Stomach (tissue), 9 donors: ENCODE measurements around the gene NKG7. TPM values are rescaled to one million over a fixed set of nuclear protein-coding genes. Genes with fewer than 3 reads are reported as not detected.
"Not testable (repeated sequence)": the region's sequence is repeated elsewhere in the genome, so short reads cannot be mapped to it uniquely, and the experiment has no call there.

Source experiments
- DNase-seq, 2 donors: peaks; one replicate each; pipeline versions ENCODE4 v3.0.0 to v3.0.0-alpha.2; 2013 to 2019
- H3K27ac ChIP-seq, 5 donors: fragments of 200-600 bp in 4 of 5; sonication (generic) in 4 of 5; one replicate each; pipeline ENCODE4 v1.5.1; 2013 to 2019; ENCODE audit warnings: mild to moderate bottlenecking in 1 of 5, moderate library complexity in 1 of 5
- H3K27me3 ChIP-seq, 3 donors: fragments of 200-600 bp; sonication (generic); one replicate each; pipeline ENCODE4 v1.5.1; 2017 to 2019; ENCODE audit warnings: mixed run types in 1 of 3
- H3K36me3 ChIP-seq, 4 donors: fragments of 200-600 bp; sonication (generic); 1 replicate in 3 of 4; 2 replicates in 1 of 4; pipeline ENCODE4 v1.5.1; 2016 to 2019
- H3K4me1 ChIP-seq, 4 donors: fragments of 200-600 bp; sonication (generic); one replicate each; pipeline ENCODE4 v1.5.1; 2016 to 2019
- H3K4me3 ChIP-seq, 4 donors: fragments of 200-600 bp; sonication (generic) in 3 of 4; one replicate each; pipeline ENCODE4 v1.5.1; 2016 to 2019; ENCODE audit warnings: mild to moderate bottlenecking in 1 of 4
- H3K9me3 ChIP-seq, 4 donors: fragments of 200-600 bp; sonication (generic); one replicate each; pipeline ENCODE4 v1.5.1; 2016 to 2019
- CTCF ChIP-seq, 7 experiments: fragments of 450-650 bp in 4 of 7; fragments of 200-600 bp in 3 of 7; sonication (generic) in 3 of 7; IDR thresholded peaks; one replicate each; pipeline ENCODE4 v1.5.1; 2016 to 2019; ENCODE audit warnings: antibody characterized with exemption in 7 of 7, control low read depth in 2 of 7, mild to moderate bottlenecking in 1 of 7
- EP300 ChIP-seq: sonication (generic); formaldehyde crosslinking; IDR thresholded peaks from one replicate; pipeline ENCODE4 v1.6.1; 2017; ENCODE audit warnings: antibody characterized with exemption
- POLR2A ChIP-seq, 4 donors: fragments of 450-650 bp; IDR thresholded peaks; one replicate each; pipeline ENCODE4 v1.6.1; 2016; ENCODE audit warnings: antibody characterized with exemption in 4 of 4, control low read depth in 2 of 4, mild to moderate bottlenecking in 1 of 4, moderate library complexity in 1 of 4
- POLR2AphosphoS5 ChIP-seq, 3 donors: sonication (generic); formaldehyde crosslinking; IDR thresholded peaks; one replicate each; pipeline ENCODE4 v1.6.1; 2016; ENCODE audit warnings: antibody characterized with exemption in 3 of 3
- WGBS, 5 donors: extraction: QIAGEN DNeasy Blood & Tissue Kit in 3 of 5; methylation state at CpG; one replicate each; pipeline versions ENCODE4 v1.1.5 to v1.1.7; 2013 to 2018; 5-methylcytosine and 5-hydroxymethylcytosine counted together
- intact Hi-C: fragments of 100-400 bp; cut with DNase I; formaldehyde crosslinking; loops from one replicate; pipeline ENCODE4 v1.15.1; 2023; ENCODE audit warnings: low total_unique reads
- polyA plus RNA-seq, 3 donors: library from polyadenylated mRNA; stranded (reverse); fragments of 200-250 nt; gene quantifications; one replicate each; pipeline ENCODE4 v1.2.3, GENCODE V29; 2013
- total RNA-seq, 5 donors: library from RNA; depleted of rRNA; stranded (reverse); fragments of >200 nt; gene quantifications; one replicate each; pipeline versions ENCODE4 v1.1.0 to v1.2.3, GENCODE V29; 2014 to 2016
- donor health status: healthy with polysubstance abuse.
- donor health status: Bipolar disorder and iron deficiency.
- donor health status: healthy.

Gene NKG7
- total and polyA plus RNA-seq, 8 donors: 2.1 to 7.7 (median 5.2) TPM; not detected in 4

- Histone ChIP-seq H3K4me3 (no peak overlapping the region), H3K36me3 (no peaks in the 10 kb centered on the region), H3K27ac (no peak overlapping the region), H3K27me3 (peaks cover 3 to 76% (median 11%) of the 10 kb centered on the region in 3 donors), H3K9me3 (no peaks in the 10 kb centered on the region), H3K4me1 (peaks cover 0 to 7% (median 2%) of the 10 kb centered on the region in 4 donors)
- intact Hi-C loops: no loop called here
- TF ChIP-seq POLR2A (IDR thresholded peaks at IDR 0.05) (no peak), EP300 (no peak), CTCF (IDR thresholded peaks at IDR 0.05) (no peak), POLR2AphosphoS5 (IDR thresholded peaks at IDR 0.05) (no peak)
- WGBS, 5 donors: 71 to 97% (median 85%) methylated on average over 2 of the region's 2 CpGs
- DNase-seq: no peak
These were observed 46.3 kb upstream of the NKG7 start for GRCh38 chr19:51418707-51419106.

- no peaks in the 10 kb centered on the region for H3K9me3 ChIP-seq
- H3K27ac ChIP-seq: peak overlapping the region in 2 of 5 donors; percentile 65 to 71
- no peak overlapping the region for H3K4me3 ChIP-seq
- intact Hi-C loops: no loop called here
- peaks cover 0 to 7% (median 2%) of the 10 kb centered on the region in 4 donors for H3K4me1 ChIP-seq
- H3K27me3 ChIP-seq: peaks cover 3 to 75% (median 11%) of the 10 kb centered on the region in 3 donors
- 55 to 73% (median 59%) methylated on average over 3 of the region's 3 CpGs for whole genome bisulfite sequencing, 5 donors
- TF ChIP-seq CTCF (IDR thresholded peaks at IDR 0.05): no peak
- TF ChIP-seq POLR2A (IDR thresholded peaks at IDR 0.05): no peak
- no peak for TF ChIP-seq POLR2AphosphoS5 (IDR thresholded peaks at IDR 0.05)
- no peak for TF ChIP-seq EP300
- no peaks in the 10 kb centered on the region for H3K36me3 ChIP-seq
- no peak for DNase-seq
These were observed 45.3 kb upstream of the NKG7 start for GRCh38 chr19:51417810-51418157.

GRCh38 chr19:51417107-51417809 is 44.8 kb upstream of the NKG7 start, which contains the start of gene SIGLEC10:
Gene SIGLEC10, minus strand, starts transcription at chr19:51417642. Its CDS starts 61 bp downstream, at chr19:51417581.
- Histone ChIP-seq H3K4me1 (peaks cover 0 to 7% (median 2%) of the 10 kb centered on the region in 4 donors), H3K36me3 (no peaks in the 10 kb centered on the region), H3K4me3 (peak within 1 kb of the TSS in 1 of 4 donors; percentile 16), H3K27me3 (peaks cover 3 to 69% (median 11%) of the 10 kb centered on the region in 3 donors), H3K27ac (peak within 1 kb of the TSS in 2 of 5 donors; percentile 65 to 71), H3K9me3 (no peaks in the 10 kb centered on the region)
- TF ChIP-seq POLR2A (IDR thresholded peaks at IDR 0.05): no peak
- TF ChIP-seq POLR2AphosphoS5 (IDR thresholded peaks at IDR 0.05): no peak
- no peak for TF ChIP-seq EP300
- TF ChIP-seq CTCF (IDR thresholded peaks at IDR 0.05): no peak
- intact Hi-C loops: no loop called here
- WGBS, 5 donors: 57 to 67% (median 61%) methylated on average over 21 of the region's 21 CpGs
- DNase-seq: peak; percentile 37 to 41

- 54 to 76% (median 68%) methylated on average over 4 to 15 of the region's 15 CpGs for WGBS, 5 donors
- Histone ChIP-seq H3K27me3 (peaks cover 3 to 61% (median 6%) of the 10 kb centered on the region in 3 donors), H3K27ac (peak overlapping the region in 2 of 5 donors; percentile 65 to 71)
- DNase-seq, H3K9me3 ChIP-seq, intact Hi-C loops, H3K36me3 ChIP-seq, H3K4me3 ChIP-seq, H3K4me1 ChIP-seq: not testable (repeated sequence)
These were observed 44.0 kb upstream of the NKG7 start for GRCh38 chr19:51416422-51416821.

- intact Hi-C loops: no loop called here
- WGBS, 5 donors: 80 to 89% (median 82%) methylated on average over 12 of the region's 12 CpGs
These were observed 42.7 kb upstream of the NKG7 start for GRCh38 chr19:51415187-51415586.

More at GRCh38 chr19:51415187-51415586, 42.7 kb upstream of the NKG7 start:
- TF ChIP-seq POLR2A (IDR thresholded peaks at IDR 0.05) (no peak), EP300 (no peak), POLR2AphosphoS5 (IDR thresholded peaks at IDR 0.05) (no peak)
- Histone ChIP-seq H3K4me3 (no peak overlapping the region), H3K9me3 (no peaks in the 10 kb centered on the region), H3K27me3 (peaks cover 0 to 53% (median 0%) of the 10 kb centered on the region in 3 donors), H3K27ac (no peak overlapping the region), H3K4me1 (peaks cover 0 to 4% (median 0%) of the 10 kb centered on the region in 4 donors), H3K36me3 (no peaks in the 10 kb centered on the region)
- DNase-seq: no peak
